NB4 (cell line): ENCODE measurements around the gene VAPB.

ENCODE experiments used
- CTCF ChIP-seq: IDR thresholded peaks from one replicate; pipeline ENCODE4 v1.5.1; 2012; ENCODE audit warnings: low read depth, low read length
- MAX ChIP-seq: IDR thresholded peaks from 2 replicates; pipeline ENCODE4 v1.6.1; 2011; ENCODE audit warnings: low read depth, low read length
- MYC ChIP-seq: IDR thresholded peaks from 2 replicates; pipeline ENCODE4 v1.6.1; 2011; ENCODE audit warnings: low read depth, low read length

GRCh38 chr20:58482416-58482815, 93.4 kb downstream of the VAPB start:
- TF ChIP-seq CTCF (no peak), MAX (no peak), MYC (no peak)
